GDM1 (cell line): ENCODE results near the gene OTUD5.
"Not testable (repeated sequence)": the region's sequence is repeated elsewhere in the genome, so short reads cannot be mapped to it uniquely, and the experiment has no call there.

Source experiments
- DNase-seq: peaks from one replicate; lab custom pipeline; 2025; lab: John Stamatoyannopoulos, UW

OTUD5 gene

GRCh38 chrX:48957477-48957826 is at the start of gene OTUD5:
TSS of gene OTUD5 (minus strand) at chrX:48957607. CDS start at chrX:48957570, 37 bp downstream.
- no peak for DNase-seq

- no peak for DNase-seq
Observed at GRCh38 chrX:49003696-49004095, 46.3 kb upstream of the OTUD5 start.

GRCh38 chrX:49002091-49002935 is 44.9 kb upstream of the OTUD5 start, which contains the start of gene GRIPAP1:
TSS of gene GRIPAP1 (minus strand) at chrX:49002264. CDS start at chrX:49002229, 35 bp downstream.
- peak; percentile 59 for DNase-seq

- DNase-seq: peak; percentile 8
Observed at GRCh38 chrX:49001521-49002090, 44.2 kb upstream of the OTUD5 start.

- no peak for DNase-seq
Observed at GRCh38 chrX:49000636-49001035, 43.2 kb upstream of the OTUD5 start.

GRCh38 chrX:48999030-48999429 is 41.6 kb upstream of the OTUD5 start:
- no peak for DNase-seq

GRCh38 chrX:48998391-48998790 is 41.0 kb upstream of the OTUD5 start:
- no peak for DNase-seq

GRCh38 chrX:48997865-48998264 is 40.5 kb upstream of the OTUD5 start:
- DNase-seq: no peak

- no peak for DNase-seq
Observed at GRCh38 chrX:48997455-48997854, 40.0 kb upstream of the OTUD5 start.

- DNase-seq: no peak
Observed at GRCh38 chrX:48996969-48997368, 39.6 kb upstream of the OTUD5 start.

GRCh38 chrX:48992341-48992740 is 34.9 kb upstream of the OTUD5 start:
- DNase-seq: no peak

- no peak for DNase-seq
Observed at GRCh38 chrX:48989483-48989882, 32.1 kb upstream of the OTUD5 start.

GRCh38 chrX:48983896-48984295 is 26.5 kb upstream of the OTUD5 start:
- no peak for DNase-seq

GRCh38 chrX:48983081-48983480 is 25.7 kb upstream of the OTUD5 start:
- no peak for DNase-seq

- no peak for DNase-seq
Observed at GRCh38 chrX:48981178-48981577, 23.8 kb upstream of the OTUD5 start.

GRCh38 chrX:48980341-48980740 is 22.9 kb upstream of the OTUD5 start:
- not testable (repeated sequence) for DNase-seq

GRCh38 chrX:48978226-48978625 is 20.8 kb upstream of the OTUD5 start:
- DNase-seq: no peak

- no peak for DNase-seq
Observed at GRCh38 chrX:48976086-48976485, 18.7 kb upstream of the OTUD5 start.

- DNase-seq: no peak
Observed at GRCh38 chrX:48975541-48975940, 18.1 kb upstream of the OTUD5 start.

- no peak for DNase-seq
Observed at GRCh38 chrX:48975041-48975440, 17.6 kb upstream of the OTUD5 start.

- no peak for DNase-seq
Observed at GRCh38 chrX:48974574-48974973, 17.2 kb upstream of the OTUD5 start.

GRCh38 chrX:48974033-48974432 is 16.6 kb upstream of the OTUD5 start:
- no peak for DNase-seq
